HEK293T (cell line): ENCODE data around the gene HELB.
A peak's percentile ranks its signal among the peaks of the same experiment; 100 is the strongest.

Source experiments
- BHLHE40 ChIP-seq: fragments of 450-650 bp; IDR thresholded peaks from 2 replicates; pipeline ENCODE4 v1.6.1; 2016; ENCODE audit warnings: mild to moderate bottlenecking, moderate library complexity, borderline replicate concordance
- CTBP1 ChIP-seq: fragments of 450-650 bp; IDR thresholded peaks from 2 replicates; pipeline ENCODE4 v1.6.1; 2016; ENCODE audit warnings: borderline replicate concordance
- FOXA1 ChIP-seq: fragments of 450-650 bp; IDR thresholded peaks from 2 replicates; pipeline ENCODE4 v1.6.1; 2016; ENCODE audit warnings: mild to moderate bottlenecking
- FOXM1 ChIP-seq: fragments of 450-650 bp; IDR thresholded peaks from 2 replicates; pipeline ENCODE4 v1.6.1; 2017; ENCODE audit warnings: mild to moderate bottlenecking, borderline replicate concordance
- L3MBTL2 ChIP-seq: fragments of 450-650 bp; conservative IDR thresholded peaks from 2 replicates; pipeline ENCODE4 v1.6.1; 2016; ENCODE audit warnings: mild to moderate bottlenecking
- LEF1 ChIP-seq: fragments of 450-650 bp; IDR thresholded peaks from 2 replicates; pipeline ENCODE4 v1.6.1; 2017; ENCODE audit warnings: mild to moderate bottlenecking, borderline replicate concordance
- SUZ12 ChIP-seq: fragments of 450-650 bp; IDR thresholded peaks from 2 replicates; pipeline ENCODE4 v1.6.1; 2016; ENCODE audit warnings: mild to moderate bottlenecking
- ZNF384 ChIP-seq: fragments of 450-650 bp; IDR thresholded peaks from 2 replicates; pipeline ENCODE4 v1.6.1; 2016

DNA sequence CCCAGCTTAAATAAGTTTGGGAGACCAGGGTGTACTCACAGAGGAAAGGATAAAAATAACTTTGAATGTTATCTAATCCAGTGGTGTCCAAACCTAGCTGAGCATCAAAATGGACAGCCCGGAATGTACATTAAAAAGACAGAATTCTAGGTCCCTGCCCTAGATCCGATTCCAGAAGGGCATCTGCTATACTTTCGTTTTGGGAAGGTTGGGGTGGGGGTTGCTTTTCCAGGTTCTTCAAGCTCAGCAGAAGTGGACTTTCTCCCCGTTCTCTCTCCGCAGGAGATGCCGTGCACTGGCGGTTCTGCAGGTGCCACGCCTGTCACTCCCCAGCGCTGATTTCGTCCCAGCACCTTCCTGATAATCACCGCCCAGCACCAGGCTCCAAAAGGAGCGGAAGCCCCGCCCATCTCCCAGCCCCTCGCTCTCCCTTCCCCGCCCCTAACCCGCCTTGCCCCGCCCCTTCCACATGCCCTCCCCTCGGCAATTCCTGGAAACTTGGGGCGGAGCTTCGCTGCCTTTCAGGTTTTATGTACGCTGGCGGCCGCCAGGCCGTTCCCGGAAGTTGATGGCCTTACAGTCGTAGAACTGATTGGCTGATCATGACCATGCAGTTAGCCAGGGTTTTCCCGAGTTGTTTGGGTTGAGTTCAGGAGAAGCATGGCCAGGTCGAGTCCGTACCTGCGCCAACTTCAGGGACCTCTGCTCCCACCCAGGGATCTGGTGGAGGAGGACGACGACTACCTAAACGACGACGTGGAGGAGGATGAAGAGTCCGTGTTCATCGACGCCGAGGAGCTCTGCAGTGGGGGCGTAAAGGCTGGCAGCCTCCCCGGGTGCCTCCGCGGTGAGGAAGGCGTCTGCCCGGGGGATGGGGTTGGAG, at the start of gene HELB:
- TF ChIP-seq SUZ12 (no peak), BHLHE40 (no peak), L3MBTL2 (peak; percentile 86), ZNF384 (no peak), FOXM1 (no peak), FOXA1 (no peak), LEF1 (no peak), CTBP1 (no peak)
